ENCODE data around the gene CCDC17. TPM values are rescaled to one million over a fixed set of nuclear protein-coding genes. Genes with fewer than 3 reads are reported as not detected.

The CCDC17 gene
- polyA plus RNA-seq, 1 donor (not counting 4 experiments of a cell fraction or from before 2014, with no cell fraction given): 0.37 TPM

GRCh38 chr1:45619149-45619921, 4.5 kb downstream of the CCDC17 start:
- H3K9me3 ChIP-seq (ENCODE audit: control insufficient read depth, low read depth, low read length): no peaks in the 10 kb centered on the region
- H3K9me1 ChIP-seq (ENCODE audit: control insufficient read depth, extremely low read depth, insufficient read depth, low read length): peaks cover 3% of the 10 kb centered on the region
- H3K27me3 ChIP-seq (ENCODE audit: control insufficient read depth, extremely low read depth, insufficient read depth, low read length): no peaks in the 10 kb centered on the region
- H3K79me2 ChIP-seq (ENCODE audit: control insufficient read depth, insufficient read depth, low read length): no peaks in the 10 kb centered on the region
- H3K4me1 ChIP-seq (ENCODE audit: control insufficient read depth, extremely low read depth, insufficient read depth, low read length): peaks cover 15% of the 10 kb centered on the region
- dilution Hi-C loops (cut with MboI; ENCODE audit: extremely low pct_ligation_motif_present, low sequenced_read_pairs): no loop called here
- no peak overlapping the region for H3K9ac ChIP-seq (ENCODE audit: control insufficient read depth, extremely low read depth, insufficient read depth, low read length)
- DNase-seq (ENCODE audit: low read depth, low spot score): no peak
- H2AFZ ChIP-seq (ENCODE audit: control insufficient read depth, low read length): no peak overlapping the region
- no peak overlapping the region for H3K4me2 ChIP-seq (ENCODE audit: control insufficient read depth, extremely low read depth, insufficient read depth, low read depth, low read length)
- TF ChIP-seq CTCF (optimal IDR thresholded peaks at IDR 0.05 in 1 of 3, IDR thresholded peaks at IDR 0.05 in 1 of 3, conservative IDR thresholded peaks at IDR 0.05 in 1 of 3; ENCODE audit: extremely low read depth in 1 of 3, insufficient read depth in 2 of 3, low read length in 3 of 3) (no peak), EZH2 (IDR thresholded peaks at IDR 0.05; ENCODE audit: low read length) (no peak)
- H3K27ac ChIP-seq (ENCODE audit: control insufficient read depth, insufficient read depth, low read length): no peak overlapping the region
- H3K36me3 ChIP-seq (ENCODE audit: control insufficient read depth in 2 of 2, extremely low read depth in 1 of 2, insufficient read depth in 2 of 2, low read length in 2 of 2): peaks cover 12 to 20% of the 10 kb centered on the region in 2 experiments
- no peaks in the 10 kb centered on the region for H4K20me1 ChIP-seq (ENCODE audit: control insufficient read depth, extremely low read depth, insufficient read depth, low read length)
- H3K4me3 ChIP-seq (ENCODE audit: control insufficient read depth in 2 of 3, extremely low read depth in 1 of 3, insufficient read depth in 2 of 3, low read depth in 1 of 3, low read length in 3 of 3): no peak overlapping the region
- no peak for FAIRE-seq

- peaks cover 2% of the 10 kb centered on the region for H3K9me1 ChIP-seq (ENCODE audit: control insufficient read depth, extremely low read depth, insufficient read depth, low read length)
- peaks cover 12 to 20% of the 10 kb centered on the region in 2 experiments for H3K36me3 ChIP-seq (ENCODE audit: control insufficient read depth in 2 of 2, extremely low read depth in 1 of 2, insufficient read depth in 2 of 2, low read length in 2 of 2)
- H3K4me3 ChIP-seq (ENCODE audit: control insufficient read depth in 2 of 3, extremely low read depth in 1 of 3, insufficient read depth in 2 of 3, low read depth in 1 of 3, low read length in 3 of 3): no peak overlapping the region
- H3K4me1 ChIP-seq (ENCODE audit: control insufficient read depth, extremely low read depth, insufficient read depth, low read length): peaks cover 15% of the 10 kb centered on the region
- H3K27ac ChIP-seq (ENCODE audit: control insufficient read depth, insufficient read depth, low read length): no peak overlapping the region
- FAIRE-seq (no peak), DNase-seq (ENCODE audit: low read depth, low spot score) (no peak)
- no peak for TF ChIP-seq EZH2 (IDR thresholded peaks at IDR 0.05; ENCODE audit: low read length)
- TF ChIP-seq CTCF (optimal IDR thresholded peaks at IDR 0.05 in 1 of 3, IDR thresholded peaks at IDR 0.05 in 1 of 3, conservative IDR thresholded peaks at IDR 0.05 in 1 of 3; ENCODE audit: extremely low read depth in 1 of 3, insufficient read depth in 2 of 3, low read length in 3 of 3): no peak
- no peaks in the 10 kb centered on the region for H3K27me3 ChIP-seq (ENCODE audit: control insufficient read depth, extremely low read depth, insufficient read depth, low read length)
- H2AFZ ChIP-seq (ENCODE audit: control insufficient read depth, low read length): no peak overlapping the region
- no peaks in the 10 kb centered on the region for H3K79me2 ChIP-seq (ENCODE audit: control insufficient read depth, insufficient read depth, low read length)
- no peak overlapping the region for H3K4me2 ChIP-seq (ENCODE audit: control insufficient read depth, extremely low read depth, insufficient read depth, low read depth, low read length)
- no peak overlapping the region for H3K9ac ChIP-seq (ENCODE audit: control insufficient read depth, extremely low read depth, insufficient read depth, low read length)
- dilution Hi-C loops (cut with MboI; ENCODE audit: extremely low pct_ligation_motif_present, low sequenced_read_pairs): no loop called here
- no peaks in the 10 kb centered on the region for H4K20me1 ChIP-seq (ENCODE audit: control insufficient read depth, extremely low read depth, insufficient read depth, low read length)
- H3K9me3 ChIP-seq (ENCODE audit: control insufficient read depth, low read depth, low read length): no peaks in the 10 kb centered on the region
These were observed 6.2 kb downstream of the CCDC17 start for GRCh38 chr1:45617618-45618017.

Data from keratinocyte (primary cell).